Measurements from ENCODE around the gene OSBP2. TPM values are rescaled to one million over a fixed set of nuclear protein-coding genes. Genes with fewer than 3 reads are reported as not detected.
A peak's percentile ranks its signal among the peaks of the same experiment; 100 is the strongest.

The OSBP2 gene
- total RNA-seq, 4 donors from 2014 or later = 1.9 to 3.9 (median 3.0) TPM

DNA sequence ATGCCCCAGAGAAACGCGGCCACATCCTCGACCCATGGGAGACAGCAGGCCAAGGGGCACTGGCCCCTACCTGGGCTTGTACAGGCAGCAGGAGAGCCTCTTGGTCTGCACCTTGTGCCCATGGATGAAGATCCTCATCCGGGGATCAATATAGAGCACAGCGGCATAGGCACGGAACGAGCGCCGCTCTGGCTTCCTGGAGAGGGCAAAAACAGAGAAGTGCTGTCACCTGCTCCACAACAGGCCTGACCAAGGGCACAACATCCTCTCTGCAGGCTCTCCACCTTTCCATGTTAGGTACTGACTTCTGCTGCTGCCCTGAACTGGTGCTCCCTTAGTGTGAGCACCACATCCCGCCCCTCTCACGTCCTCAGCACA, 246.7 kb downstream of the OSBP2 start:
- 93 to 100% methylated on average over 6 to 7 of the region's 11 CpGs for WGBS, 2 donors
- Histone ChIP-seq H3K27ac (no peak overlapping the region), H3K4me1 (peaks cover 12 to 76% (median 20%) of the 10 kb centered on the region in 3 donors), H3K27me3 (no peaks in the 10 kb centered on the region), H3K36me3 (peaks cover 32 to 100% (median 47%) of the 10 kb centered on the region in 3 donors), H3K4me3 (no peak overlapping the region), H3K9me3 (no peaks in the 10 kb centered on the region)
- intact Hi-C loops (cut with DNase I) = no loop called here
- TF ChIP-seq, protein P1, sequence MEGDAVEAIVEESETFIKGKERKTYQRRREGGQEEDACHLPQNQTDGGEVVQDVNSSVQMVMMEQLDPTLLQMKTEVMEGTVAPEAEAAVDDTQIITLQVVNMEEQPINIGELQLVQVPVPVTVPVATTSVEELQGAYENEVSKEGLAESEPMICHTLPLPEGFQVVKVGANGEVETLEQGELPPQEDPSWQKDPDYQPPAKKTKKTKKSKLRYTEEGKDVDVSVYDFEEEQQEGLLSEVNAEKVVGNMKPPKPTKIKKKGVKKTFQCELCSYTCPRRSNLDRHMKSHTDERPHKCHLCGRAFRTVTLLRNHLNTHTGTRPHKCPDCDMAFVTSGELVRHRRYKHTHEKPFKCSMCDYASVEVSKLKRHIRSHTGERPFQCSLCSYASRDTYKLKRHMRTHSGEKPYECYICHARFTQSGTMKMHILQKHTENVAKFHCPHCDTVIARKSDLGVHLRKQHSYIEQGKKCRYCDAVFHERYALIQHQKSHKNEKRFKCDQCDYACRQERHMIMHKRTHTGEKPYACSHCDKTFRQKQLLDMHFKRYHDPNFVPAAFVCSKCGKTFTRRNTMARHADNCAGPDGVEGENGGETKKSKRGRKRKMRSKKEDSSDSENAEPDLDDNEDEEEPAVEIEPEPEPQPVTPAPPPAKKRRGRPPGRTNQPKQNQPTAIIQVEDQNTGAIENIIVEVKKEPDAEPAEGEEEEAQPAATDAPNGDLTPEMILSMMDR (IDR thresholded peaks at IDR 0.05) = no peak
- TF ChIP-seq POLR2A (IDR thresholded peaks at IDR 0.05) = no peak
- no peak for DNase-seq

DNA sequence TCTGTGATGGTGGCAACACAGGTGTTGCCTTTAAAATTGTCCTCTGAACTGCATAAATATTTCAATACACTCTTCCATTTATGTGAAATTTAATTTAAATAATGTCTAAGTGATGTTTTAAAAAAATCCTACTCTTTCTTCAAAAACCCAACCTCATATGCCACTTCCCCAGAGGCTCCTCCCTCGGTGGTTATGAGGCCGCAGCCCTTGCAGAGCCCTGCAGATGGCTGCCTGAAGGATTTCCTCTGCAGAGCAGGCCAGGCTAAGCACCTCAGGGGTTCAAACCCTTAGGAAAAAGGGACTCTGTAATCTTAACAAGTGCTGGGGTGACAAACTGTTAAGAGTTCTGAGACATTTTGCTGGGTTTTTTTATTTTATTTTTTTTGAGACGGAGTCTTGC, 248.7 kb downstream of the OSBP2 start:
- H3K27ac ChIP-seq = no peak overlapping the region
- H3K4me1 ChIP-seq = peaks cover 28 to 79% (median 32%) of the 10 kb centered on the region in 3 donors
- peaks cover 19 to 85% (median 34%) of the 10 kb centered on the region in 3 donors for H3K36me3 ChIP-seq
- no peaks in the 10 kb centered on the region for H3K9me3 ChIP-seq
- 63 to 79% methylated on average over 2 to 3 of the region's 3 CpGs for WGBS, 2 donors
- no peak for DNase-seq
- TF ChIP-seq, protein P1 (IDR thresholded peaks at IDR 0.05) = no peak
- TF ChIP-seq POLR2A (IDR thresholded peaks at IDR 0.05) = no peak
- intact Hi-C loops (cut with DNase I) = no loop called here
- H3K4me3 ChIP-seq = no peak overlapping the region
- H3K27me3 ChIP-seq = no peaks in the 10 kb centered on the region

DNA sequence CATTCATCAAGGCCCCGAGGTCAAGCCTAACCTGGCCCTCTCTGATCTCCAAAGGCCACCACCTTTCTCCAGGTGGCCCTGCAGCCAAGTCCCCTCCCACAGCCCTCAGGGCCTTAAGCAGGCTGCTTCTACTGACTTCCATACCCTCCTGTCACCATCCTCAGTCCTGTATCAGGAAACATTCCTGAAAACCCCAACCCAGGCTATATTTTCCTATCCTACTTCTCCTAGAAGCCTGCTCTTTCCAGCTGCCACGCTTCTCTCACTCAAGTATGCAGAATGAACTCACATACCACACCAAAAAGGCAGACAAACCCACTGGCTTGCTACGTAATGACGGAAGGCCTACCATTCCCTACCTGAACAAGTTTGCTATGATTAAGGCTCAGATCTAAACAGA, 250.3 kb downstream of the OSBP2 start:
- Histone ChIP-seq H3K4me1 (peaks cover 24 to 79% (median 48%) of the 10 kb centered on the region in 3 donors), H3K9me3 (no peaks in the 10 kb centered on the region), H3K4me3 (no peak overlapping the region), H3K36me3 (peaks cover 19 to 85% (median 35%) of the 10 kb centered on the region in 3 donors), H3K27me3 (no peaks in the 10 kb centered on the region), H3K27ac (peak overlapping the region in 2 of 4 donors; percentile 84 to 90)
- TF ChIP-seq, protein P1 (IDR thresholded peaks at IDR 0.05) = no peak
- no peak for TF ChIP-seq POLR2A (IDR thresholded peaks at IDR 0.05)
- intact Hi-C loops (cut with DNase I) = loop anchor here (5.0 kb wide), 1 partner anchor 137 kb away; the partner anchor contains the start of gene SMTN
- DNase-seq = no peak
- WGBS, 2 donors = 90 to 95% methylated on average over 4 of the region's 4 CpGs

DNA sequence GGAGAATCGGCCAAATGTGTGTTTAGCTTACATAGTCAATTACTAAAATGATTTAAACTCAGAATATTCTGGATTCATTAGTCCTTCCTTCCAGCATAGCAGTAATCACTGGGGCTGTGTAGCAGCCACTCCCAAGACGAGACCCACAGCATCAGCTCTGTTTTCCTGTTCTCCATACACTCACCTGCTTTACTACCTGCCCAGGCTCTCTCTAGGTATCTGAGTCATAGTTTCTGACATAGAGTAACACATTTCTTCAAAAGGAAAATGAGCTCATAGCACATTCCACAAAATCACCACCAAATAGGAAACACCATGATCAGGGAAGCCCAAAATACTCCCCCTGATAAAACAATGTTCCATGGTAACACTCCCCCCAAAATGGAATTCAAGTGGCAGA, 251.0 kb downstream of the OSBP2 start:
- intact Hi-C loops (cut with DNase I) = loop anchor here (5.0 kb wide), 1 partner anchor 137 kb away; the partner anchor contains the start of gene SMTN
- Histone ChIP-seq H3K27me3 (no peaks in the 10 kb centered on the region), H3K36me3 (peaks cover 19 to 85% (median 31%) of the 10 kb centered on the region in 3 donors), H3K4me1 (peaks cover 24 to 79% (median 53%) of the 10 kb centered on the region in 3 donors), H3K27ac (peak overlapping the region in 2 of 4 donors; percentile 84 to 90), H3K9me3 (no peaks in the 10 kb centered on the region), H3K4me3 (no peak overlapping the region)
- no peak for DNase-seq
- 50 to 63% methylated on average over 2 of the region's 2 CpGs for WGBS, 2 donors
- TF ChIP-seq POLR2A (IDR thresholded peaks at IDR 0.05) = no peak
- TF ChIP-seq, protein P1 (IDR thresholded peaks at IDR 0.05) = no peak

DNA sequence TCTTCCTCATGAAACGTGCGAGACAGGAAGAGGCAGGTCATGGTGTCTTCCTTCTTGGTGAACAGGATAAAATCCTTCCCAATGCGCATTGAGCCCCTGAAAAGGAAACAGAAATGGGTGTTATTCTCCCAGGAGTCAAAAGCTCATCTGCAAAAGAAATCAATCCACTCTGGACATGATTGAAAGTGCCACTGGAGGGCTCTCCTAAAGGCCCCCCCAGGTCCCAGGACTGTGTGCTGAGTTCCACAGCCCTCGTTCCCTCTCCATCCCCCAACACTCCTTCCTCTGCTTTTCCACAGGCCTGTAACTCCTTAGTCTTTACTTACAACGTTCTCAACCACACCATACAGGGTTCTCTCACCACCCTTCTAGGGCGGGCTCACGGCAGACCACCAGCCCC, 251.7 kb downstream of the OSBP2 start:
- H3K4me3 ChIP-seq = no peak overlapping the region
- DNase-seq = no peak
- intact Hi-C loops (cut with DNase I) = loop anchor here (5.0 kb wide), 1 partner anchor 136 kb away; the partner anchor contains the start of gene SMTN
- no peaks in the 10 kb centered on the region for H3K9me3 ChIP-seq
- WGBS, 2 donors = 62 to 70% methylated on average over 5 to 7 of the region's 7 CpGs
- peaks cover 24 to 82% (median 53%) of the 10 kb centered on the region in 3 donors for H3K4me1 ChIP-seq
- H3K36me3 ChIP-seq = peaks cover 17 to 85% (median 24%) of the 10 kb centered on the region in 3 donors
- no peaks in the 10 kb centered on the region for H3K27me3 ChIP-seq
- TF ChIP-seq, protein P1 (IDR thresholded peaks at IDR 0.05) = no peak
- TF ChIP-seq POLR2A (IDR thresholded peaks at IDR 0.05) = no peak
- peak overlapping the region; percentile 61 to 90 (median 81) for H3K27ac ChIP-seq
